GM19455 (cell line): Measurements from ENCODE around the gene FBXO21.

Experiments used
- ATAC-seq: cut with Tn5 transposase; IDR thresholded peaks from one replicate; pipeline ENCODE4 v1.9.1; 2021; ENCODE audit not compliant: unreplicated experiment

The FBXO21 gene

DNA sequence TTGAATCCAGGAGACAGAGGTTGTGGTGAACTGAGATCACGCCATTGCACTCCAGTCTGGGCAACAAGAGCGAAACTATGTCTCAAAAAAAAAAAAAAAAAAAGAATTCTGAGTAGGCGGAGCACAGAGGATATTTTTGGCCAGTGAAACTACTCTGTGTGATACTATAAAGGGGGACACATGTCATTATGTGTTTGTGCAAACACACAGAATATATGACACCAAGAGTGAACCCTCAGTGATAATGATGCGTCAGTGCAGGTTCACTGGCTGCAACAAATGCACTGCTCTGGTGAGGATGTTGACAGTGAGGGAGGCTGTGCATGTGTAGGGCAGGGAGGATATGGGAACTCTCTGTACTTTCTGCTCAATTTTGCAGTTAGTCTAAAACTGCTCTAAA is 24.2 kb downstream of the FBXO21 start:
- ATAC-seq: no peak

DNA sequence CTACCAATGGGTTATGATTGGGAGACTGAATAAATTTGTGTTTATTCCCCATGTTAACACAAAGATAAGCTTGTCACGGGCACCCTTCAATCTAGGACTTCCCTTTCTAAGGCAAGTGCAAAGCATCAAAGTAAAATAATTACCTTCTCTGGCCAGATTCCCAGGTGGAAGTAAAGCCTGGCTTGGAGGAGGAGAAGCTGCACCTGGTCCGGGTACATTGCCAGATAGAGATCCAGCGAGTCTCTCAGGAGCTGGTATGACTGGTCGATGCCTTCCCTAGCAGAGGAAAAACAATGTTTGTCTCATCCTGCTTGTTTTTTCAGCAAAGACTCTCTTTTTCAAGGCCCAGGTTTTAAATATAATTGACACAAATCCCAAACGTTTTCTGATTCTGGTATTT is 24.9 kb downstream of the FBXO21 start:
- ATAC-seq: no peak

DNA sequence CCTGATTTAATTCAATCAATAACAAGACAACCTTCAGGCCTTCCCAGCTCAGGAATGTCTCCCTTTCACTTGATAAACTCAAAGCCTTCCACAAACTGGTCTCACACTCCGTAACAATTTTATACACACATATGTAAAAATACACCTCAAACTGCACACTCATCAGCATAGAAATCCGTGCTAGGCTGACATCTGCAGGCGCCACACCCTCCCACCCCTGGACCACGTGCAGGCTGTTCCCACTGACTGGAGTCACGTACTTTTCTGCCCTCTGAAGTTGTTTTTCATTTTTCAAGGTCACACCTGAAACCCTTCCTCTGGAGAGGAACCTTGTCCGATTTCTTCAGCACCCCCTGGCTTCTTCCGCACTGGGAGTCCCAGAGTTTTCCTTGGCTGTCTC is 27.6 kb downstream of the FBXO21 start:
- ATAC-seq: no peak

DNA sequence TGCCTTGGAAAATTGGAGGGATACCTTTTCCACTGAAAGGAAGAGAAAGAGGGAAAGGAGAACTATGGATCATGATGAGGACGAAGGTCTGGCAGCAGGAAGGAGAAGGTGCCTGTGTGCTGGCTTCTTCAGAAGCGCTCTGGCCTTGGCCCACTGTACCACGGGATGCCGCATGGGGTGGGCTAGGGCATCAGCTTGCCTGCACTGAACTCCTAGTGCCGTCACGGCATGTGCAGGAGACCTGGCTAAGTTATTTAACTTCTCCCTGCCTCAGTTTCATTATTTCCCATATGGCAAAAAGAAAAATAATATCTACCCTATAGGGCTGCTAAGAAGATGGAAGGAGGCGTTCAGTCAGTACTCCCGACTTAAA is 28.1 kb downstream of the FBXO21 start:
- no peak for ATAC-seq

DNA sequence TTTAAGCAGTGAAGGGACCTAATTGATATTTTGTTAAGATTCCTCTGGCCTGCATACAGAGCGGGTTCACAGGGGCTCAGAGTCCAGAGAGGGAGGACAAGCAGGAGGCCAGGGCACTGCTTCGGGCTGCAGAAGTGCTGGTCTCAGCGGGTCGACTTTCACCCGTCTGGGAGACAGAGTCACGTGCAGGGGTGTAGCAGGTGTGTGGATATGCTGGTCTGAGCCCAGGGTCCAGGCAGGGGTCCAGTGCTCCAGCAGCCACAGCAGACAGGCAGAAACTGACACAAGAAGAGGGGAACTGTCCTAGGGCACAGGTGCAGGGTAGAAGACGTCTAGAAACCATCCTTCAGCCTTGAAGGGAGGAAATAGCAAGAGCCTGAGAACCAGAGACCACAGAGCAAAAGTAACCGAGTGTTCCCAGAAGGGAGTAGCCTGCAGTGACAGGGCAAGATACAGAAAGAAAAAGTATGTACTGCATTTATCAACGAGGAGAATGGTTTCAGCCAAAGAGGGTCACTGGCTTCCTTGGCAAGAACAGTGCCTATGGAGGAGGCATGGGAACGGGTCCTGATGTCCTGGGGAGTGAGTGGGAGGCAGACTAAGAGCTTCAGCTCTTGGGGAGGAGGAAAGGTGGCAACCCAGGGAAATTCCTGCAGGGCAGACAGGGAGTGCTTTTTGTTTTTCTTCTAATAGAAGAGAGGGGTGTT is 28.7 kb downstream of the FBXO21 start:
- ATAC-seq: no peak

DNA sequence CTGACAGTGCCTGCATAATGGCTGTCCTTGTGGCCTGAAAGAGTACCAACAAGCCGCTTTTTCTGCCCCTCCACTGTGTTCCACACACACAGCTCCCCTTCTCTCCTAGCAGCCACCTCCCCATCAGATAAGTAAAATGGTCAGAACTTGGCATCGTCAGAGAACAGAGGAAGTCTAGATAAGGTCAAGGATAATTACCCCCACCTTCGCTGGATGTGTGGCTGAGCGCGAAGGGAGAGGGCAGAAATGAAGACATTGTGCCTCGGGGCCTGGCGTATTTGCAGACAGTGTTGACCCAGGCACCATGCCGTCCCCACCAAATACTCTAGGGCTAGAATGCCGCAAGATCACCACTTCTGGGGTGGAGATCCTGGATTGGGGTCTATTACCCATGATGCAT is 30.6 kb downstream of the FBXO21 start:
- ATAC-seq: no peak

DNA sequence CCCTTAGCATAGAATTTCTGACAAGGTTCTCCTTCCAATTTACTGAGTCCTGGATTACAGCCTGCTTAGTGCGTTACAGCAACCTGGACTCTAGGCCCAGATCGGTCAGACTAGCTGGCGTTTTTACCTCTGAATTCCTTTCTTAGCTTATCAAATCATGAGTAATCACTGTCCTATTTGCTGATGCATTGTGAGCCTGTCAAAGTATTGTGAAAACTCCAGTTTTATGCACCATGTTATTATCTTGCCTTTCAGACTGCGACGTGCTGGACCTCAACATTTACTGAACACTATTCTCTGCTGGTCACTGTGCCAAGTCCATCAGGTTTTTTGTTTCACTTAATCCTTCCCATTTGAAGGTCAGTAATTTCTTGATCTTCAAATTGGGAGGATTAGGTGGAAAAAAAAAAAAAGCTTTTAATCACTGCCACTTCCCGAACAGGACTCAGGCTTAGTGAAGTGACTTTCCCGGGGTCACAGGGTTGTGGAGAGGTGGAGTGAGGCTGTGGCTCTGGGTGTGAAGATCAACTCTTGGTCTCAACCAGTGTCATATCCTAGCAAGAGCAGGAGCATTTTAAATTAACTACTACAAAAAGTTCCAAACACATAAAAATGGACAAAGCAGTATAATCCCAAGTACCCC is 31.2 kb downstream of the FBXO21 start:
- no peak for ATAC-seq

DNA sequence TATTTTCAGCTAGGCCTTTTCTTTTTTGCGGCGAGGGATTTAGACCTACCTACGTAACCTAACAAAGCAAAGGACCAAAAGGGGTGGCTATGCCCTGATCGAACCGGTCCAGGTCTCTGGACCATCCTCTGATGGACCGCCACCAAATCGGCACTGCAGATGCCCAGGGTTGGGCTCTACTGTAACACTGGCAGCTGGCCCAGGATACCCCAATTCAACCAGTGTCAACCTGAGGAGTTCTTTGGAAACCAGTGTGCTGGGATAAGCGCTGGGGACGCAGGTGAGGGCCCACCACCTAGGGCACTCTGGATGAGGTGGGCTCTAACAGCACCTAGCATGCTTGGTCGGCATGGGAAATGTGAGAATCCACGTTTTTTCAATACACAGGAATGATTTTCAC is 32.2 kb downstream of the FBXO21 start:
- ATAC-seq: no peak

DNA sequence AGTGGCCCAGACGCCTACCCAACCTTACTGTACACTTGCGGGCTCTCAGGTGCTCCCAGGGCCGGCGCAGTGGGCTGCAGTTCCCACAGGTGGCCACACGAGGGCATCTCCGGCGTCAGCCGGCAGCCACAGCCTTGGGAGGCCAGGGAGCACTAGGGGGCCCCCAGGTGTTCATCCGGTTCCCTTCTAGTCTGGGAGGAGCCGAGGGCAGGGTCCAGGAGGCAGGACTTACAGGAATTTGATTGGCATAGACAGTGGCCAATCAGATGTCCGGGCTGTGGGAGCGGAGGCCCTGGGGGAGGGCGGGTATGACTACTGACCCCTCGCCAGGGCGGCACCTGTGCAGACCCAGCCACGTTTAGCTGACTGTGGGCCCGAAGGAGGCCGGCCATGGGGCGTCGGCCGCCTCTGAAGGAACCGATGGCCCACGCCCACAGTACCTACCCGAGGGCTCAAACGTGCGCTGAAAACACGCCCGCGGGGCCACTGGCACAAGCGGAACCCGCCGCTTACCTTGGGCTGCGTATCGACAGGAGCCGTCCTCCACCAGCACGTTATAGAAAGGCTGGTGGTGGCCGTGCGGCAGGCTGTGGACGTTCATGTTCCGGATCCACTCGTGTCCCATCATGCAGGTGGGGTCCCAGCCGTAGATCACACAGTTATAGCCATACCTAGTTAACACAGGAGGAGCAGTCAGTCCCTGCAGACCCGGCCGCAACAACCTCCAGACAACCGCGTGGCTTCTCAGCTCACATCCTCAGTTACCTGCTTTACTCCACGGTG is 34.8 kb downstream of the FBXO21 start:
- peak; percentile 72 for ATAC-seq

DNA sequence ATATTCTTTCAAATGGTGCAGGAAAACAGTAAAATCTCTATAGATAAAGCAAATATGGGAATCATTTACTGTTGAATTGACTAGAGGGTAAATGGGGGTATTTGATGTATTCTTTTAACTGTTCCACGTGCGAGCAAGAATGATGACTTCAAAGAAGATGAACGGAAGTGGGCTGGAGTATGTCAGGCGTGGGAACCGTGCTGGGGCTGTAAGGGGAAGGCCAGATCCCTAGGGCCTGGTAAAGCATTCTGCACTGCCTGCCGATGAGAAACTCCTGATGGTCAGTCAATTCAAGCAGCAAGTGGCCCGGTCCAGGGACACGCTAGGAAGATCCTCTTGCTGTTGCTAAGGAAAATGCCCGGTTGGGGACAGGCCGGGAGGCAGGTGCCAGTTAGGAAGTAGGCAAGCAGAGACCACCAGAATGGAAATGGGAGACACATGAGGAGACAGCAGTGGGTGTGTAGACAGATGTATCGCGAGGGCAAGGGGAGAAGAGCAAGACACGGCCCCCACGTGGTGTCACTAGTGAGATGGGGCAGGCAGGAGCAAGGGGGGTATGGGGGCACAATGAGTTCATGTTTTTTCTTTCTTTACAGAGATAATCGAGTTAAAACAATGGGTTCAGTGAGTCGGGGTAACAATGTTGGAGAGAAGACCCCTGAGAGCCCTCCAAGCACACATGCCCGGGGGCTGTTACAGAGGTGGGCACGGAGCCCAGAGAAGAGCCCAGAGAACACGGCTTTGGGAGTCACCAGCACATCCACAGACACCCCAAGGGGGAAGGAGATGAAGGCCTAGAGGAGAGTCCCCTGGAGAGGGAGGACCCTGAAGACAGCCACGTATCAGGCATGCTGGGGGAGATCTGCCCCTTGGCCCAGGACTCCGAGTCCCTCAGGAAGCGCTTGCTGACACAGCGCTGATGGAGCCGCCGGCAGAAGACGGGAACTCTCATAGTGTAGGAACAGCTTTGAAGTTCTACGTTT is 37.2 kb downstream of the FBXO21 start:
- ATAC-seq: no peak

DNA sequence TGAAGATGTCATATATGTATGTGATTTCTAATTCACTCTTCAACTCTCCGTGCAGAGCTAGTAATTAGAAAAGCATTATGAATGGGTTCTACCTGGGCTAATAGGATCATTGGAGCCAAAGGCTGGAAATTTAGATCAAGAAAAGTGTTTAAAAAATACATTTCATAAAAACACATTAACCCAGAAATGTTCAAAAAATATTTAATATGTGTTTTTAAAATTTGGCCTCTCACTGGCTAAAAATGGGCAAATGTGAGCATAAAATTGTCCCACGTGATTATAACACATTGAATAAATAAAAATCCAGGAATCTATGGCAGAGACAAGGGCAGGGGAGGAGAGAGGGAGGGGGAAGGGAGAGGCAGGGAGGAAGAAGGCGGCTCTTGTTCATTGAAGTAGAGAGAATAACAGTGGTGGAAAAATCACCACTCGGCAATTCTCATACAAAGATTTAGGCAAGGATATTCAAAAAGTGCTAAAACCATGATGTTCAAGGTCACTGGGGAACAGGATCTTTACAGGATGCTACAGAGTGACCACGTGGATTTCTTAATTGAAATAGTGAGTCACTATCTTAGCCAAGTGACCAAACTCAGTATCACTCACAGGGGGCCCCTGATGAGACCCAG is 38.8 kb downstream of the FBXO21 start:
- no peak for ATAC-seq

DNA sequence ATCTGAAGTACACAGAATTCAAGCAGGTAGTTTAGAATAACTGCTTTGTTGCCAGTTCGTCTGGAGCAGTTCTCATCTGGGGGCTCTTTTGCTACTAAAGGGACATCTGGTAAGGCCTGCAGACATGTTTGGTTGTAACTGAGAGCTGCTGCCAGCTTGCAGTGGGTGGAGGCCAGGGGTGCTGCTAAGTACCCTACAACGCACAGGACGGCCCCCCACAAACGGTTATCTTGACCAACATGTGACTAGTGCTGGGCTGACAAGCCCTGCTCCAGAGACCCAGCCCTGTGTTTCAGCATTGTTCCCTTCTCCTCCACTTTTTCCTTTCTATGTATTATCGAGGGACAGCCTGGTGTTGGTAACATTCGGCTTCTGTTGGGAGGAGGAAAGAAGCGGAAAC is 40.8 kb downstream of the FBXO21 start:
- ATAC-seq: no peak

DNA sequence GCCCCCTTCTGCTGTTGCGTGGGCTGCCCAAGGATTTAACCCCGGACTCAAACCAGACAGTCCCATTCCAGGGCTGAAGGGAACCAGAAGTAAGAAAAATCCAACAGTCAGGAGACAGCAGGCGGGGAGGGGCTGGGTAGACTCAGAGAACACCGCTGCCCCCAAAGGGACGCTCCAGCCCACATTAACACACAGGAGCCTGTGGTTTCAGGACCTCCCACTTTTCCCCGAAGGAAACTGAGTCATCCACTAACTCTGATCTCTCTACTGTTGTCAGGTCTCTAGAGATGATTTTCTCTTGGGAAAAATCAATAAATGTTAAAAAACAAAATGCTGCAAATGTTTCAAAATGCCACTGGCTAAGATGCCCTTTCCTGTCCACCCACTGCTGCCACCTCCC is 41.6 kb downstream of the FBXO21 start:
- ATAC-seq: no peak

DNA sequence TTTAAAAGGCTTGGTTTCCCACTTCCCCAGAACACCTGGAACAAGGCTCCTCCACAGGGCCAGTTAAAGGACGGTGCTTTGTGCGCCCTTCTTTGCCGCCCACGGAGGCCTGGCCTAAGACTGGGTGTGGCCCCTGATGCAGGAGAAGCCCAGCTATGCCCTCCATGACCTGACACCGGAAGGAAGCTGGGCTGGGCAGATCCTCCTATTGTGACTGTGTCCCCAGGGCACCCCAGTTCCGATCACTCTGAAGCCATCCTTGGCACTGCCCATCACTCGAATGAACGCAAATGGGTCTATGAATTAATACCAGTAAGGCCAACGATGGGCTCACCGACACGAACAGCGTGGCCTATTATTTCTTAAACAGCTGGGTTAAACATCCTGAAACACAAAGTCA is 42.6 kb downstream of the FBXO21 start:
- ATAC-seq: no peak

DNA sequence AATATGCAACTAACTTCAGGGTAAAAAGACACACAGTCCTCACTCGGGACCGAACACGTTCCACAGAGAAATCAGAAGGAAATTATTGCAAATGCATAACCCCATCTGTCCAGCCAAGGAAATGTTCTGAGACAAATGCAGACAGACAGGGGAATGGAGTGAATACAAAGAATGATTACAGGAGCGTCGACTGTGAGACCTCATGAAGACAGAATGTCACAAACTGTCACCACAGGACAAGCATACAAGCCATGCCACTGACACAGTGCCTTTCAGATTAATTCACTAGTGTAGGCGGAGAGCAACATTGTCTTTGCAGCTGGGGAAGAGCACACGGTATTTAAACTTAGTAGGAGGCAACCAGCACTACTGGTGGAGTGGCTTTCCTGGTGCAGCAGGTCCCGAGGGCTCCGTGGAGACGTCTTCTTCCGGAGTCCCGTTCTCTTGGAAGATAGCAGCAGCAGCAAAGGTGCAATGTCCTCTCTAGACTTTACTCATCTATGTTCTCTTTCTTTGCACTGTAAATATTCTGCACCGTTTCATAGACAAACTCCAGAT is 44.6 kb downstream of the FBXO21 start:
- ATAC-seq: no peak

DNA sequence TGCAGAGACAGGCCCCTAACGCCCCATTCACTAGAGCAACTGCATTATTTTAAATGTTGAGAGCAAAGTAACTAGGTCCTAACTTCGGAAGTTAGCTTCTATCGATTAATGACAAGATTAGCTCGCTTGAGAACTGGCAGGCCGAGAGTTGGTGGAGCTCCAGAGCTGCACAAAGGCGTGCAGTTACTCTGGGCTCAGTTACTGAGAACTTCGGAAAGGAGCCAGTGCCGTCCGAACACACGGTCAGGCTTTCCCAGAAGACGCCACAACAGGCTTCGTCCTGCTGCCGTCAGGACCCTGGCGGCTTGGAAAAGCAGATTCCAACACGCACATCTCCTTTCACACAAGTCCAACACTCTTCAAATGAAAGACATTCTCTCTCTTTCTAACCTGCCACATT is 45.7 kb downstream of the FBXO21 start:
- ATAC-seq: no peak

DNA sequence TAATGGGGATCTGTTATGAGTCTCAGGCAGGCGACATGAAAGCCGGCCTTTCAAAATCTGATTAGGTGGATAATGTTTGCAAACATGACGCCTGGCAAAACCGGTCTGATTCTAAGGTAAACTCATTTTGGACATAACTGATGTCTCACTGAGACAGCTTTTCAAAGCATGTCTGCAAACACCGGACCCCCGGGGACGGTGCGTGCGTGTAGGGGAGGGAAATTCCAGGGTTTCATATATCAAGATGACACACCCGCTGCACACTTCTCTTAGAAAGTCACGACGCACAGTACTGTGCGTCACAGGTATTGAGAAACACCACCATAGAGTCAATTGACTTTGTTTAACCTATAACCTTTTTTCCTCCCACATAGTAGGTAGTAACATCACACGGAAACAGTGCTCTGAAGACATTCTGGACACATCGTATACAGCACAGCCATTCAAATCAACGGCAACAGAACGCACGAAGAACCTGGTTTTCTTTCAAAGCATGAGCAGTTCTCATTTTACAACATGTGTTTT is 47.2 kb downstream of the FBXO21 start:
- ATAC-seq: peak; percentile 43

DNA sequence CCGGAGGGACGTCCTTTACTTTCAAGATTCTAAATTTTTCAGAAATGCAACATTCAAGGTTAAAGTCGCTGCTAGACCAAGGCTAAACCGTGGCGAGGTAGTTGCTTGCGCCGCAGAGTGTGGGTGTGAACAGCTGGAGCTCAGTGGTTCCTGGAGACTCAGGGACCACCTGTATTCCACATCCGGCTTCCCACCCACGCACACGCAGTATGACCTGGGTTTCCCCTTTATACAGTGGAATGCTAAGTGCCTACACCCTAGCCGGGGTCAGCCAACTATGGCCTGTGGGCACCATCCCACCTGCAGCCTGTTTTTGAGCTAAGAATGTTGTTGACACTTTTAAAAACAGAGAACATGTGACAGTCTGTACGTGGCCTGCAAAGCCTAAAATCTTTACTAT is 48.2 kb downstream of the FBXO21 start:
- peak; percentile 65 for ATAC-seq

DNA sequence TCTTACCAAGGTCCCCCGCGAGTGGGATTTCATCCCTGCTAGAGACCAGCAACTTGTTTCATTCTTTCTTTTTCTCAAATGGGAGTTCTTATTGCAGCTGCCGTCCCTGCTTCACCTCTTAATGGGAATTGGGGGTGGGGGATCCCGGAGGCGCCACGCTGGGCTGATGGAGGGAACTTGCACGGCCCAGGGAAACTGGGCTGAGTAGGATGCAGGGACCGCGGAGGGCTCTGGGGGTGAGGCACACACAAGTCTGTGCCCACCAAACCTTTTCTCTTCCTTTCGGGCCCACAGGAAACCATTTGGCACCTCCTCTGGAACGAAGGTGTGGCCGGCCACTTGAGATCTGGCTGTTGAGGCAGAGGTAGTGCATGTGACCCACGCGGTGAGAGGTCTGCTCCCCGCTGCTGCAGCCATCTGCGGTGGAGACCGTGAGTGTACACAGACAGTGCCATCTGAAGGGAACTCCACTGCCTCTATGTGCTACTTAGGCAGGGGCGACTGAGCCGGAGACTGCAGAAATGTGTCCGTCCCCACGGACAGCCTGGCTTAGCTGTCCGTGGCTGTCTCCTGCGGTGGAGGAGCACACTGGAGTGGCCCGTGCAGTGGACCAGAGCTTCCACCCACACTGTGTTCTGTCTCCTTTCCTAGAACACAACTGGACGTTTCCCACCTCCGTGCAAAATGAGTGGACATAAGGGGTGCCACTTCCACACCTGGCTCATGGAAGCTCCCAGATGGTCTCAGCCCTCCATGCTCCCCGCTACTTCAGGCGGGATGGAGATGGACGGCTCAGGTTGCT is 49.0 kb downstream of the FBXO21 start:
- no peak for ATAC-seq
